NCI-H1092 treated with DMSO at 0.1 percent for 48 hours (cell line): ENCODE results near the gene ROCK2.

Experiments used
- DNase-seq: peaks from one replicate; lab custom pipeline; 2025; lab: John Stamatoyannopoulos, UW

The ROCK2 gene

DNA sequence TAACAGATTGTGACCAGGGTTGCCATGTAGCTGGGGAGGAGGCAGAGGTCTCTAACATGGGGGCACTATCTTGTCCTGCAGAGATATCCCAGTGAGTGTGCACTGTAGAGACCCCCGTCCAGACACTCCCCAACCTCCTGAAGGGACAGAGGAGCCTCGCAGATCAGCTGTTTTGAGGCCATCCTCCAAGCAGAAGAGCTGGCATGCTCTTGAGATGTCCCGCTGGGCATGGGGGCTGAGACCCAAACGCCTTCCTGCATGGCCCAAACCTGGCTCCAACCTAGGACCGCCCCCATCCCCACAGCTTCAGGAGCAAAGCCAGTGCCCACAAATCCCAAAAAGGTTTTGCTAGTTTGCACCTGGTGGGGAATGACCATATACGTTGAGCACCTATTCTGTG, 191.8 kb downstream of the ROCK2 start:
- DNase-seq = no peak

DNA sequence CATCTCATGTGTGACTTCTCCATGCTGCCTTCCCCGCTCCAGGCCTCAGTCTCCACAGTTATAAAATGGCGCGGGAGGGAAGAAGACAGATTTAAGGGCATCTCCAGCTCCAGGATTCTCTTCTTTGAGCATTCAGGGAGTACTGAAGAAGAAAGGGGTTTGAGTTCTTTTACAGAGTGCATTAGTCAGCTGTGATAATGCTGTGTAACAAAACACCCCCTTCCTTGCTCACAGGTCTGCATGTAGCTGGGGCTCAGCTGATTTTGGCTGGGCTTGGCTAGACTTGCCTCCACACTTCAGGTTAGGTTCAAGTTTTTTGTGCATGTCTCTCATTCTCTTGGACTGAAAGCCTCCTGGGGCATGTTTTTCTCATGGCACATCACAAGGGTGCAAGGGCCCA, 197.2 kb downstream of the ROCK2 start:
- no peak for DNase-seq

DNA sequence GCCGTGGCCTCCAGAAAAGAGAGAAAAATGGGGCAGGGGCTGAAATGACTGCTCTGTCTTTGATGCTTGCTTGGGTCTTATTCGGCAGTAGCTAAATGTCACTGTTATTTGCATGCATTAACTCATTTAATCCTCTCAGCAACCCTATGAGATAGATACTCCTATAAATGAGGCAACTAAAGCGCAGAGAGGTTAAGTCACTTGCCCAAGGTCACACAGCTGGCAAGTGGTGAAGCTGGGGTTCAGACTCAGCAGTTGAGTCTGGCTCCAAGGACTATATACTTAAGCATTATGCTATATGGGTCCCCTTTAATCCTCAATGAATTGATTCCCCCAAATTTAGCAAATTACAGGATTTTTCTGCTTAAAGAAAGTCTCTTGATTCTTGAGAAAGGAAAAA, 198.4 kb downstream of the ROCK2 start:
- no peak for DNase-seq

- DNase-seq = no peak
These were observed 199.1 kb downstream of the ROCK2 start for GRCh38 chr2:11145350-11145749.

GRCh38 chr2:11144738-11145079, 199.7 kb downstream of the ROCK2 start:
- DNase-seq = no peak

DNA sequence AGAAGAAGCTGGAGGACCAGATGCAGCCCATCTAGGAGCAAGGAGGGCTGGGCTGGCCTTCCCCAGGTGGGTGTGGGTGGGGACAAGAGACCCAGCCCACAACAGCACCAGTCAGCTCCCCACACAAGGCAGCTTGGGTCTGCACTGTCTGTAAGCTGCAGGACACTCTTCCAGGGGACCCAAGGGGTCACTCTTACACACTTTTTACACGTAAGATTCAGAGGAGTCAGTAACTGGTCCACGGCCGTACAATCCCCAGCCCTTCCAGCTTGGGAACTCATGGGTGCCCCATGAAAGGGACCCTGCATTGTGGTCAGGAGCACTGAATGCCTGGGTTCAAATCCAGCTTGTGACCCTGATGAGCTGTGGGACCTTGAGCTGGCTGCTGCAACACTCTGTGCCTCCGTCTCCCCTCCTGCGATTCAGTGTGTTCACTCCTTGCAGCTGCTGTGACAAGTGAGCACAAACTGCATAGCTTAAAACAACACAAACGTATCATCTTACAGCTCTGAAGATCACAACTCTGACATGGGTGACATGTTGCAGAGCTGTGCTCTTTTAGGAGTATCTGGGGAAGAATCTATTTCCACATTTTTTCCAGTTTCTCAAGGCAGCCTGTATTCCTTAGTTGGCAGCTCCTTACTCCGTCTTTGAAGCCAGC, 200.2 kb downstream of the ROCK2 start:
- no peak for DNase-seq

- DNase-seq = no peak
These were observed 201.4 kb downstream of the ROCK2 start for GRCh38 chr2:11142987-11143386.

GRCh38 chr2:11142330-11142729, 202.1 kb downstream of the ROCK2 start:
- no peak for DNase-seq

GRCh38 chr2:11141319-11141718, 203.1 kb downstream of the ROCK2 start:
- DNase-seq = no peak

DNA sequence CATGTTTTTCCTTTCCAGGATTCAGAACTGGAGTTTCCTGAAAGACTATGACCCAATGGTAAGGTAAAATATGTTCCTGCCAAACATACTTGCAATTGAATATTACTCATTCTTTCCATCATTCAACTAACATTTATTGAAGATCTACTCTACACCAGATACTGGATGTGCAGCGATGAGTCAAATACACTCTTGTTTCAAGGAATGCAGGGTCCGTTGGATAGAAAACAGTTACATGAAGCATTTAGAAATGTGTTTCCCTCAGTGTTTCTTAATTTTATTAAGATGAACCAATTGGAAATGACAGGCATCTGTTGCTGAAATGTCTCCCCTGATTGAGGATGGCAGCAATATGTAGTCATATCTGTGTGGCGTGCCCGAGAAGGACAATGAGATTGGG, 203.9 kb downstream of the ROCK2 start:
- DNase-seq = no peak

DNA sequence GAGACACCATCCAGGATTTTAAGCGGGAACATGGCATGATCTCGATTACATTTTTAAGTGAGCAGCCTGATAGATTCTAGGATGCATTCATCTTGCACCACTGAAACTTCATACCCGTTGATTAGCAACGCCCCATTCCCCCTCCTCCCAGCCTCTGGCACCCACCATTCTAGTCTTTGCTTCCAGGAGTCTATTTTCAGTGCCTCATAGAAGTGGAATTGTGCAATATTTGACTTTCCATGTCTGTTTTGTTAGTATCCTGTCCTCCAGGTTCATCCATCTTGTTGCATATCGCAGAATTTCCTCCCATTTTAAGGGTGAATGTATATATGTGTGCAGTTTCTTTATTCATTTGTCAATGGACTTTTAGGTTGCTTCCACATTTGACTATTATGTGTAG, 210.1 kb downstream of the ROCK2 start:
- no peak for DNase-seq

- DNase-seq = no peak
These were observed 210.5 kb downstream of the ROCK2 start for GRCh38 chr2:11133936-11134320.

DNA sequence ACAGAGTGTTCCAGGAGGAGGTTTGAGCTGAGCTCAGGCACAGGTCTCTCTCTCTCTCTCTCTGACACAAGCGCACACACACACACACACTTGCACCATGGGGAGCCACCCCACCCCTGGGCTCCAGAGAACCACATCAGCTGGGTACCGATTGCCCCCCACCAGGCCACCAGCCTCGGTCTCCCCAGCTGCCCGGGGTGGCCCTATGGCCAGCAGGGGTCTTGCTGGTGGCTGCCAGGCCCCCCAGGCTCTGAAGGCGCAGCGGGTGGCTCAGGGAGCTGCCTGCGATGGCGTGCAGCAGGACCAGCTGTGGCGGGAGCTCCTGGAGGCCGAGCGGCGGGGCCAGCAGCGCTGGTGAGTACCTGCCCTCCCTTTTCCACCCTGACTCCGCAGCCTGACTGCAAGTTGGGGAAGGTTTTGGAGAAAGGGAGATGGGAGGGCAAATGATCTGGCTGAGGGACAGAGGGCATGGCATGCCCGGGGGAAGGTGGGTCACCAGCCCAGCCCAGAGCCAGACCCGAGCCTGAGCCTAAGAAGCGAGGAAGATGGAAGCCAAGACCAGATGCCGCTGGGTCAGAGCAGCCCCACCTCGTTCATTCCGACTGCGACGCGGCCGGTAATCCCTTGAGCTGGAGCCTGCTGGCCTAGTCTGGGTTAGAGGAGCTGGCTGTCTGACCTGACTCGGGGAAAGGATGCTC, 211.0 kb downstream of the ROCK2 start:
- DNase-seq = no peak

DNA sequence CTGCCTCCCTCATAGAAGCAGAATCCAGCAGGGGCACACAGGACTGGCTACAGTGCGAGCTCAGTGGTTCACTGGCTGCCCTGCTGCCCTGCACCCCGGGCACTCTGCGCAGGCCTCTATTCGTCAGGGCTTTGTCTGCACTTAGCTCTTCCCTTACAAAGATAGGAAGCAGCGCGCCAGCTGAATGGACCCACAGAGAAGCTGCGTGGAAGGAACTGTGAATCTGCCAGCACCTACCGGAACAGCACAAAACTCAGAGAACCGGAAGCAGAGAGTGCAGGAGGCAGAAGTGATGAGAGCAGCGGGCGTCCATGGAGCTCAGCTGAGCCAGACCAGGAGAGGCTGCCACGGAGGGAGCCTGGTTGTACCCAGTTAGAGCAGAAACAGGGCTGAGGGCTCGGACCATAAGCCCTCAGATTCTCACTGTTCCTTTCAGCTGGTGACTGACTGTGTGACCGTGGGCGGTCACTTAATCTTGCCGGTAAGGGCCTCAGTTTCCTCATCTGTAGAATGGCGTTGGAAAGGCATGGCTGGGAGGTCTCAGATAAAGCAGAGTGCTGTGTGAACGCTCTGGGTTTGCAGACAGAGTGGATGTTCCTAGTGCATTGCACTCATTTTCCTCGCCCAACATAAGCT, 212.3 kb downstream of the ROCK2 start:
- DNase-seq = no peak

- DNase-seq = no peak
These were observed 213.1 kb downstream of the ROCK2 start for GRCh38 chr2:11131166-11131920.
